Measurements from ENCODE around the gene PRDX1. TPM values are rescaled to one million over a fixed set of nuclear protein-coding genes. Genes with fewer than 3 reads are reported as not detected.

PRDX1 gene
- total and polyA plus RNA-seq, 2 of the 13 experiments (the other 11 are each of a cell fraction or from before 2014, with no cell fraction given), result 761 to 1,898 TPM

GRCh38 chr1:45490626-45491486, 30.8 kb downstream of the PRDX1 start, which contains the start of gene TESK2 (continued):
- TF ChIP-seq, protein P1, sequence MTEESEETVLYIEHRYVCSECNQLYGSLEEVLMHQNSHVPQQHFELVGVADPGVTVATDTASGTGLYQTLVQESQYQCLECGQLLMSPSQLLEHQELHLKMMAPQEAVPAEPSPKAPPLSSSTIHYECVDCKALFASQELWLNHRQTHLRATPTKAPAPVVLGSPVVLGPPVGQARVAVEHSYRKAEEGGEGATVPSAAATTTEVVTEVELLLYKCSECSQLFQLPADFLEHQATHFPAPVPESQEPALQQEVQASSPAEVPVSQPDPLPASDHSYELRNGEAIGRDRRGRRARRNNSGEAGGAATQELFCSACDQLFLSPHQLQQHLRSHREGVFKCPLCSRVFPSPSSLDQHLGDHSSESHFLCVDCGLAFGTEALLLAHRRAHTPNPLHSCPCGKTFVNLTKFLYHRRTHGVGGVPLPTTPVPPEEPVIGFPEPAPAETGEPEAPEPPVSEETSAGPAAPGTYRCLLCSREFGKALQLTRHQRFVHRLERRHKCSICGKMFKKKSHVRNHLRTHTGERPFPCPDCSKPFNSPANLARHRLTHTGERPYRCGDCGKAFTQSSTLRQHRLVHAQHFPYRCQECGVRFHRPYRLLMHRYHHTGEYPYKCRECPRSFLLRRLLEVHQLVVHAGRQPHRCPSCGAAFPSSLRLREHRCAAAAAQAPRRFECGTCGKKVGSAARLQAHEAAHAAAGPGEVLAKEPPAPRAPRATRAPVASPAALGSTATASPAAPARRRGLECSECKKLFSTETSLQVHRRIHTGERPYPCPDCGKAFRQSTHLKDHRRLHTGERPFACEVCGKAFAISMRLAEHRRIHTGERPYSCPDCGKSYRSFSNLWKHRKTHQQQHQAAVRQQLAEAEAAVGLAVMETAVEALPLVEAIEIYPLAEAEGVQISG (CRISPR knock-in tag; IDR thresholded peaks at IDR 0.05), result peak; percentile 34; the same call in 1 of the 2 replicates
- TF ChIP-seq PHF21A (CRISPR knock-in tag; IDR thresholded peaks at IDR 0.05) (no peak), ZNF639 (CRISPR knock-in tag; conservative IDR thresholded peaks at IDR 0.05) (no peak), HNF1B (CRISPR knock-in tag; IDR thresholded peaks at IDR 0.05) (no peak), HOXA3 (CRISPR knock-in tag; IDR thresholded peaks at IDR 0.05) (no peak), ZBTB49 (CRISPR knock-in tag; IDR thresholded peaks at IDR 0.05; ENCODE audit: borderline replicate concordance) (0 out of 2 replicates have a peak, but pooled peaks have one; percentile 65), NONO (IDR thresholded peaks at IDR 0.05) (no peak), NONO (CRISPR knock-in tag; conservative IDR thresholded peaks at IDR 0.05) (peak; percentile 74; the same call in 1 of the 2 replicates), ZNF724P (CRISPR knock-in tag; IDR thresholded peaks at IDR 0.05; ENCODE audit: borderline replicate concordance) (no peak), PRPF4 (IDR thresholded peaks at IDR 0.05; ENCODE audit: low read depth, low read length, poor library complexity, severe bottlenecking) (no peak), MXD4 (CRISPR knock-in tag; IDR thresholded peaks at IDR 0.05) (peak; percentile 78), ZNF337 (CRISPR knock-in tag; IDR thresholded peaks at IDR 0.05; ENCODE audit: borderline replicate concordance, low read depth) (no peak), NAIF1 (CRISPR knock-in tag; IDR thresholded peaks at IDR 0.05; ENCODE audit: borderline replicate concordance) (no peak), SSRP1 (CRISPR knock-in tag; IDR thresholded peaks at IDR 0.05) (no peak), THYN1 (CRISPR knock-in tag; IDR thresholded peaks at IDR 0.05; ENCODE audit: borderline replicate concordance, low read depth) (no peak), KLF6 (CRISPR knock-in tag; IDR thresholded peaks at IDR 0.05) (peak; percentile 71; the same call in 1 of the 2 replicates), REL (CRISPR knock-in tag; conservative IDR thresholded peaks at IDR 0.05) (no peak), TAF1 (CRISPR knock-in tag; IDR thresholded peaks at IDR 0.05) (peak; percentile 98), ZNF501 (CRISPR knock-in tag; IDR thresholded peaks at IDR 0.05) (peak; percentile 29; the same call in 1 of the 2 replicates), PHB2 (IDR thresholded peaks at IDR 0.05; ENCODE audit: partially characterized antibody) (no peak), ZNF326 (CRISPR knock-in tag; IDR thresholded peaks at IDR 0.05; ENCODE audit: borderline replicate concordance) (no peak)

Data from HepG2 (cell line).